SK-N-DZ (cell line): ENCODE data around the gene GPC5.
"Not testable (repeated sequence)": the region's sequence is repeated elsewhere in the genome, so short reads cannot be mapped to it uniquely, and the experiment has no call there.

Source experiments
- DNase-seq: peaks from one replicate; pipeline ENCODE4 v3.0.0-alpha.2; 2015; ENCODE audit warnings: low spot score

The GPC5 gene

DNA sequence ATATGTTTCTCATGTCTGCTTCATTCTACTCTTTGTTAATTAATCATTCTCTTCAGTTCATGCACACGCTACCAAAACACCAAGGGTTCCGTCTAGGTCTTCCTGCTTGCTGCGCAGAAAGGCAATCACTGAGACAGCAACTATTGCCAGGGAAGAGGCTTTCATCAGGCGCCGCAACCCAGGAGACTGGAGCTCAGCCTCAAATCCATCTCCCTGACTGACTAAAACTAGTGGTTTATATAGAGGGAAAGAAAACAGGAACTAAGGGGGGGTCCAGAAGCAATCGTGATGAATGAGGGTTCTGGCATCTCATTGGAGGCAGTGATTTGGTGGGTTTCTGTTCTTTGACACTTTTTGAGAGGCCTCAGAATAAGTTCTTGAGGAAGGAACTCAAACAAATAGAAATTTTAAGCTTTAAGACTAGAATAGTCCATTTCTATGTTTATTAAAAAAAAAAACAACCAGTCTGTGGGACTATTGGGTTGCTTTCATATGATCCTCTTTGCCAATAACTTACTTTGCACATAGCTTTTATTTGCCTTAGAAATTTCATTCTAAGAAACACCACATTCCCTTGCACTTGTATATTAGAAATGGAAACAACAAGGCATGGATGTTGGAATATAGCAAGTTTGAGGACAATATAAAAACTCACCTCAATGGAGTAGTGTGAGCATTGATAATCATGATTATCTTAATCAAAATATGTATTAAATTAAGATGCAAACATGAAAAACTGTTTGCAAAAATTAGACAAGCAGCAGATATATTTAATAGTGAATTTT, 1137.0 kb downstream of the GPC5 start:
- no peak for DNase-seq

DNA sequence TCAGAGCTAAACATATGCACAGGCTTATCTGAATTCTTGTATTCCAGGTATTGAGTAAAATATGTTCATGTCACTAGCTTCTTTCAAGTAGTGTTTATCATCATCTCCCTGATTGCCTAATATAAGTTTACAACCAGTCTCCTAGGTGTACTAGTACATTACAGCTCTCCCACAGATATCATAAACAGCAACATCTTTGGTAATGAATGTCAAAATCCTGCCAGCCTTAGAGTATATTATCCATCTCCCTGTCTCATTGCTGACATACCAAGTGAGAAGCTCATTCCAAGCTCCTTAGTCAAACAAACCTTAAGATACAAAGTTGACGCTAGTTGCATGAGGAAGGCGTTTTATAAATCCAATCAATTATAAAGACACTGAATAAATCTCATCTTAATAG, 1139.0 kb downstream of the GPC5 start:
- DNase-seq, result no peak

DNA sequence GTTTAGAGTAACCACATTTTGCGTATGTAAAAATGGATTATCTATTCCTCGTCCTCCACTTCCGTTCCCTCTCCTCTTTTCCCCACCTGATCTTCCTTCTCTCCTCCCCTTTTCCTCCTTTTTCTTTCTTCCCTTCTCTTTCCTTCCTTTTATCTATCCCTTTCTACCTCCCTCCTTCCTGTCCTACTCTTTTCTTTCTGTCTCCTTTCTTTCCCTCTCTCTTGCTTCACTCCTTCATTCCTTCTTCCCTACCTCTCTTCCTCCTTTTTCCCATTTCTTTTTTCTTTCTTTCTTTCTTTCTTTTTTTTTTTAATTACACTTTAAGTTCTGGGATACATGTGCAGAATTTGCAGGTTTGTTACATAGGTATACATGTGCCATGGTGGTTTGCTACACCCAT, 1139.7 kb downstream of the GPC5 start:
- no peak for DNase-seq

- not testable (repeated sequence) for DNase-seq
These were observed 1140.7 kb downstream of the GPC5 start for GRCh38 chr13:92539148-92539547.

DNA sequence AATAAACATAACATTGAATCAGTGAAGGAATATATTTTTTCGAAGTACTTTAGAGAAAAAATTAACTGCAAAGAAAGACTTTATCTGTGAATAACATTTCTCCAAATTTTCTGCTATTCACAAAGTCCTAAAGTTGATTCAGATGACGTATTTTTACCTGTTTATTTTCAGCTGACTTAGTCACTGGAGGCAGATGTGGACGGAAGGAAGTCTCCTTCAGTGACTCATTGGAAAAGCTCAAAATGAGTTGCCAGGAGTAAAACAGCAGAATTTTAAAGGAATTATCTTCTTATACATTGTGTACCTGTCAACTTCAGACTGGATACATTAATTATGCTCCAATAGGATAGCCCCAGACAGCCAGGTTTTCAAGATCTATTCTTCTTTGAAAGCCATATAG, 1148.8 kb downstream of the GPC5 start:
- no peak for DNase-seq

DNA sequence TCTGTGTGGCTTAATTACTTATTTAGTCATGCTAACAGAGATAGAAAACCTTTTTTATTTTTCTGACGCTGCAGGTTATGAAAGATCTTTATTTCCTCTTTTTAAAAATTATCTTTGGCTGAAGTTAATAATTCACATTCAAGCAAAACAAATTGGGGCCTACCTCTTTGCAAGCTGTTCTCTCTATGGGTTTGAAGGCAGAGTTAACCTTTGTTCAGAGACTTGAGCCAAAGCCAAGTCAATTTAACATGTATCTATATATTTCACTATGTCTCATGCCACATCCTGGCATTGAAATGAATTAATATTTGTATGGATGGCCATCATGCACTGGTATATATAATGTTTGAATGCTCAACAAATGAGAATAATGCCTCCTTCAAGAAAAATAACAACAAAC, 1150.9 kb downstream of the GPC5 start:
- DNase-seq, result no peak

GRCh38 chr13:92553470-92554114, 1155.2 kb downstream of the GPC5 start:
- no peak for DNase-seq

- no peak for DNase-seq
These were observed 1162.5 kb downstream of the GPC5 start for GRCh38 chr13:92560883-92561282.

DNA sequence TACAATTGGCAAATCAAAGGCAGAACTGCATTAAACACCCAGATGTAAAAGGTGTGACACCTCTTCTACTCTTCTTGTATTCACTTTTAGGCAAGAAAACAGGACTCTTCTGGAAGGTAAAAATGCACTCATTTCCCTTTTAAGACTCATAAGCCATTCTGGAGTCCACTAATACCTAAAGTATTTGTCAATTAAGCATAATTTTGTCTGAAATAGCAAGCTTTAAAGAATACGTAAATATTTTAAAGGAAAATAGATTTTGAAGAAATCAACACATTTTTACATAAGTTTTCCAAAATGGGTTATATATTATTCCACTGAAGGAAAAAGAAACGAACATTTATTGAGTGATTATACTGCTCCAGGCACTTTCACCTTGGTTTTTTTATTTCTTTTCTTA, 1166.5 kb downstream of the GPC5 start:
- no peak for DNase-seq

GRCh38 chr13:92566767-92567166, 1168.3 kb downstream of the GPC5 start:
- DNase-seq, result no peak

- DNase-seq, result no peak
These were observed 1173.8 kb downstream of the GPC5 start for GRCh38 chr13:92572190-92572589.

DNA sequence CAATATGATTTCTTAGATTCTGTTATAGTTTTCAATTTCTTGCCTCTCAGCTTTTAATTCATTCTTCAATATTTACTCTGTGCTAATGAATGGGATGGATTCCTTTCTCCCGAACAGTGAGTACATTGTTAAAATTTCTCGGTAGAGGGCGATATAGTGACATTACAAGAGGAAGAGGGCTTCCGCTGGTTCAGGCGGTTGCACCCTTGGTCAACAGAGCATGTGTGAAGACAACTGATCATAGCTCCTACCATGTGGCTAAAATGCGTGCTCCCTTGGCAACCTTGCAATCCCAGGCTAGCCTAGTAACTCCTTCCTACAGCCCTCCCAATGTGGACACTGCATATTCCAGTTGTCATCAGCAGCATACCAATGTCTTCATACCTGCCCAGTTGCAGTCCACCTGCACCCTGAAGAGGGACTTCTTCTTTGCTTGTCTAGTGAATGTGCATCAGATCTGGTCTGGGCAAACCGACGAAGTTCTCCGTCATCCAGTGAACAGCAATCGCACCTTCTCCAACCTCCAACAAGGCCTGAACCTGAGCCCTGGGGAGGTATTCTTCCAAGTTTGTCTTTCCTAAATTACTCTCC, 1175.1 kb downstream of the GPC5 start:
- no peak for DNase-seq

DNA sequence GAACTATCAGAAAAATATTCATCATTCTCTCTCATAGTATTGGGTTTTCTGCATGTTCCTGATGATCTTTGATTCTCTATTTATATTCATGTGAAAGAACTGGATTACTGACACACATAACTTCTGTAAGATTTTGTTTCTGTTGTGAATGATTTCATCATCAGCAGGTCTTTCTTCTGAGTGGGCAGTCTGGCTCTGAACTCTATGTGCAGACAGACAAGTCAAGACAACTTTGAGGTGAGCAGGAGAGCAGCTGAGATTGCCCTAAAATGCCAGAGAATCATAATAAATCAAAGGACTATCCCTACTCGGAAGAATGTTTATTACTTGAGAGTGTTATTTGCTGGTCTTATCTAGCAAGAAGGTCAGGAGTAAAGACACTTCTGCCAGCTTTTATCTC, 1176.1 kb downstream of the GPC5 start:
- no peak for DNase-seq

DNA sequence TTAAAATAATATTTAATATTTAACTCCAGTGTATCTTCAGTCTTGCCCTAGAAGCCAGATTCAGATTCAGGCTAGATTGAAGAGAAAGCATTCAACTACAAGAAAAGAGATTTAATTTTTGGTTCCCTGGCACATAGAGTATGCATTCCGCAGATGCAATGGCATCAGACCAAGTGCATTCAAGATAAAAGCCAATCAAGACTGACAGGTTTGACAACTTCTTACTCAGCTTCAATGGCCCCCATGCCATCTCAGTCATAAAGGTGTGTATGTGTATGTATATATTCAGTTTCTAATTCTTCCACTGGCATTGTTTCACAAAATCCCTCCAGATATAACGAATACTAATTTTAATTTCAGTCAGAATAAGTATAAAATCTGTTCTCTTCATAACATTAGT, 1177.4 kb downstream of the GPC5 start:
- DNase-seq, result no peak

DNA sequence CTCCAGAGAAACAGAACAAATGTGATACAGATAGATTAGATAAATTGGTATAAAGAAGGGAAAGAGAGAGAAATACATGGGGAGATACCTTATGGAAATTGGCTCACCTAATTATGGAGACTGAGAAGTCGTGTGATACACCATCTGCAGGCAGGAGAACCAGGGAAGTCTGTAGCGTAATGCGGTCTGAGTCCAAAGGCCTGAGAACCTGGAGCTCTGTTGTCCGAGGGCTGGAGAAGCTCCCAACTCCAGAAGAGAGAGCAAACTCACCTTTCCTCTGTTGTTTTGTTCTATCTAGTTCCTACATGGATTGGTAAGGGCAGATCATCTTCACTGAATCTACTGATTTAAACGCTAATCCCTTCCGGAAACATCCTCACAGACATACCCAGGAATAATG, 1179.9 kb downstream of the GPC5 start:
- DNase-seq, result no peak

- no peak for DNase-seq
These were observed 1191.5 kb downstream of the GPC5 start for GRCh38 chr13:92589955-92590354.

- no peak for DNase-seq
These were observed 1192.1 kb downstream of the GPC5 start for GRCh38 chr13:92590503-92590908.

DNA sequence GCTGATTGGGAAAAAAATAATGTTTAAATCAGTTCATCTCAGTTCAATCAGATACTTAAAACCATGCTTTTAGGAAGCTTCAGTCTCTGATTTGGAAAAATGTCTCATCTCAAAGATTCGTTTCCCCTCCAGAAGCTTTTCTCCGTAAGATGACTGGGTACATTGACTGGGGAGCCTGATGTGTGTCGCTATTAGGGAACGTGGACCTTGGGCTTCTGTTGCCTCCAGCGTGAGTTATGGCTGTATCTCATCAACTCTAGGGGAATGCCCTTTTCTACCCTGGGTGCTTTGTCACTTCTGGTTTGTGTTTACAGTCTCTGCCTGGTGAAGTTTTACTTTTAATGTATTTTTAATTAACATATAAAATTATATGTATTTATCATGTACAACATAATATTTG, 1192.7 kb downstream of the GPC5 start:
- no peak for DNase-seq

DNA sequence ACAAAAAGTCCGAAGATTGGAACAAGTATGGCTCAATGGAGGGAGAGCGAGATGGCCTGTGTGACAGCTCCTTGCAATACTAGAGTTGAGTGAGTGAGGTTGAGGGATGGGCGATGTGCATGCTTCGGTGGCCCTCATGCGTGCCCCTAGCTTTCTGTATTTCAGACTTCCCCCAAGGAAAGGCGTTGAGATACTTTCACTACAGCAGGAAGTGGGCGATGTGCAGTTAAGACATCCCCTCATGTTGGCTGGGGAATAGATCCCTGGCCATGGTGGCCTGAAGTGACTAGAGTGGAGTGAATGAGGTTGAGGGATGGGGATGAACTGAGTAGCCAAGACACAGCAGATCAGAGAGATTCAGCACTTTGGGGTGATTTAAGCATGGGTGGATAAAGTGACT, 1194.3 kb downstream of the GPC5 start:
- no peak for DNase-seq

- DNase-seq, result no peak
These were observed 1204.1 kb downstream of the GPC5 start for GRCh38 chr13:92602560-92602959.

- DNase-seq, result no peak
These were observed 1211.0 kb downstream of the GPC5 start for GRCh38 chr13:92609376-92609775.

GRCh38 chr13:92612892-92613291, 1214.5 kb downstream of the GPC5 start:
- DNase-seq, result no peak

DNA sequence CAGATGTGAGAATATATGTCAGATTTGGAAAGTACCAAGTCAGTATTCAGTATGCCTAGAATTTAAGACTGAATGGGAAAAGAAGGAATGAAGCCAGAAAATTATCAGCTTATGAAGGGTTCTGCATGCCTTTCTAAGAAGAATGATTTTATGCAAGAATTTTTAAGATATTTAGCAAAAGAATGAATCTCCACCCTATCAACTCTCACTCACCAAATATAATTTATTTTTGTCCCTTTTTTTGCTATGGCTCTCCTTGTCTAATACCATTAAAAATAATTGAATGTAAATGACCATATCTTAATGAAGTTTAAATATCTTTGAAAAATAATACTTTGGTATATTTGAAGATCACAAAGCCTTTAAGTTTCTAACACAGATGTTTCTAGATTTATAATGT, 1215.5 kb downstream of the GPC5 start:
- no peak for DNase-seq
